GM21619 (cell line): ENCODE data around the gene FABP1.

Experiments
- ATAC-seq: cut with Tn5 transposase; IDR thresholded peaks from one replicate; pipeline ENCODE4 v1.9.1; 2021; ENCODE audit not compliant: unreplicated experiment

Gene FABP1

GRCh38 chr2:88139203-88139702, 11.4 kb upstream of the FABP1 start:
- ATAC-seq = no peak

DNA sequence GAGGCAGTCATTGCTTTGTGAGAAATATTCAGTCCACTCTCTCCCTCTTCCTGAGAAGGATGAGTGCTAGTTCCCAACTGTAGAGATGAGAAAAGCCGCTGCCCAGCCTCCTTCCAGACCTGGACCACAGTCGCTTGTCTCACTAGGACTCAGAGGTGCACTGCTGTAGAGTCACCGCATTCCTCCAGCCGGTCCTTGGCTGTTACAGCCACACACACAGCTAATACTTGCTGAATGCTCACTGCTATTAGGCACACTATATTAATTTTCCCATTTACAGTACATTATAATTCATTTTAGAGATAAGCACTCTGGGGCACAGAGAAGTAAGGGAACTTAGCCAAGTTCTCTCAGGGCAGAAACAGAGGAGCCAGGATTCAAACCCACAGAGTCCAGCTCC, 10.0 kb upstream of the FABP1 start:
- no peak for ATAC-seq

DNA sequence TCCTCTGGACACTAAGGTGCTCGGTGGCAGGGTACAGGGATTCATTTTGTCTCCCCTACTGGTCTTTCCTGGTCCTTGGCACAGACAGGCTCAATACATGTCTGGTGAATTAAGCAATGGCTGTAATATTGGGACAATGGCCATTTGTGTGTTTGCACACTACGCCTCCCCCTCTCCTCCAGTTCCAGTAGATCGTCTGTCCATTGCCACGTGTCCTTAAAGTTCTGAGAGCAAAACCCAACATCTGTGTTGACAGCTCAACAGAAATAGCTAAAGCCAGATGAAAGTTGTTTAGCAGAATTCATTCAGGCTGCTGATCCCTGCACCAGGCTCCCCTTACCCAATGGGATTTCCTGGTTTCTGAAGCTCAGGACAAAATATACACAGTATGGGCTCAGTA, 9.0 kb upstream of the FABP1 start:
- no peak for ATAC-seq

GRCh38 chr2:88133875-88134274, 6.0 kb upstream of the FABP1 start:
- ATAC-seq = no peak

DNA sequence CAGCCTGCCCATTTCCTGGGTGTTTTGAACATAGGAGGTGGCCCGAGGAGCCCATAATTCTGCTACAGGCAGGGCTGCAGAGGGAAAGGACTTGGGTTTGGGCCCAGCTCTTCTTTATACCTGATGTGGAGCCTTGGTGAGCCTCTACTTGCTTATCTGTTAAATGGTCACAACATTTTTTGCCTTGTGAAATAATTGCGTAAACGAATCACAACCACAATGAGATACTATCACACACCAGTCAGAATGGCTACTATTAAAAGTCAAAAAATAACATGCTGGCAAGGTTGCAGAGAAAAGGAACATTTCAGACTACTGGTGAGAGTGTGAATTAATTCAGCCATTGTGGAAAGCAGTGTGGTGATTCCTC, 4.1 kb upstream of the FABP1 start:
- no peak for ATAC-seq

DNA sequence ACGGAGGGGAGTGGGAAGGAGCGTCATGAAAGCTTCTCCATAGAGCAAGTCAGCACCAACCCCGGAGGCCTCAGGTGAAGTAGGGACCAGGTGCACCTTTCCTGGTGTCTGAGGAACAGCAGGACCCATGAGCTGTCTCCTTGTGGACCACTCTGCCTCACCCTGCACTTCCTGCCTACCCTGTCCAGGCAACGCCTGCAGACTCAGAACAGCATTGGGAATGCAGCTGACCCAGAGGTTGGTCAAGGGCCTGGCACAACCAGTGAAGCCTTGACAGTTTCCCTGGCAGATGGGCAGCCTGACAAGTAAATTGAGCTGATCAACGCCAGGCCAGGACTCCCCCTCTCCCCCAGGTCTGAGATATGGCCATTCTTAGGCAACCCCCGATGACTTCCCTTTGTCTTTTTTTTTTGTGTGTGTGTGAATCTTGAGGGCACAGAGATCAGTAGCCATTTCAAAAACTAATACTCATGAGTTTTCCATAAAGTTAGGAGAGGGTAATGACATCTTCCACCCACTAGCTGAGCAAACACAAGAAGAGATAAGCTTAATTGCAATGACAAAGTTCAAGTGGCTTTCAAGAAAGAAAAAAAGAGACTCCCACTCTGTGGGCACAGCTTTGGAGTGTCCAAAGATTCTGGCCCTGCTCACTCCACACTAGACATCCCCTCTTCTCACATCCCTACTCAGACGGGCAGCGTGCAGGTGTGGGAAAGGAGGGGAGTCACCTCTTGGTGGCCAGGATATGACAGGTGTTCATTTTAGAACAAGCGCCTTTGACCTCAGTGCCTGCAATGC, 3.5 kb upstream of the FABP1 start:
- no peak for ATAC-seq

DNA sequence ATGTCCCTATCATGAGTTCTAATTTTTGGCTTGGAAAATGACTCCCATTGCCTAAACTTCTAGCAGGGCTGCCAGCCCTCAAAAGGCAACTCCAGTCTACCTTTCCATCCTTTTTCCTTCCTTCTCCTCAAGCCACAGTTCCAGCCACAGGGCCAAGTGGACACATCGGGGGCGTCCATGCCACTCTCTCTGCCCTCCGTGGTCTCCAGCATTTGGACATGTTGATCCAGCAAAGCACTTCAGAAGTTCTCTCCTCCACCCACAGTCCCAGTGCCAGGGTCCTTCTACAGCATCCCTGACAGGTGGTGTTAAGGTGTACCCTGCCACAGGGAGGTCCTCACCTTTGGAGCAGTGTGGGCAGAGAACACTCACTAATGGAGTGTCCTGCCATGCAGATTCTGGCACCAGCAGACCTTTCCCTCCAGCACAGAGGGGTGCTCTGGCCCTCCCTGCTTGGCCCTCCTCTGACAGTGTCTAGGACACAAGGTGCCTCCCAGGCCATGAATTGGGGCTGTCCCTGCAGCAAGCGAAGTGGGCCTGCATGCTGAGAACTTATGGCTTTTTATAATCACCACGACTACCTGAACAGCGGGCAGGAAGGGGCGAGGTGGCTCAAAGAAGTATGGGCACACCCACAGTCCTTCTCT, 1.6 kb upstream of the FABP1 start:
- ATAC-seq = no peak

GRCh38 chr2:88128654-88129312, 921 bp upstream of the FABP1 start:
- ATAC-seq = no peak

DNA sequence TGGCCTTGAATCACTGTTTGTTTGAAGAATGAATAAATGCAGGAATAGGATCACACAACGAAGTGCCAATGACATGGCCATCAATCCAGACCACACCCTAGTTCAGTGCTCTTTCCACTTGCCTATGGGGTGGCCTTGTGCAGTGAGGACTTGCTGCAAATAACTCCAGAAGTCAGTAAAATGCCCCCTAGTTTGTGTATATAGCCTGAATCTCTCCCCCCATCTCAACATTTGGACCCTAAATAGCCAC, 299 bp downstream of the FABP1 start:
- no peak for ATAC-seq

GRCh38 chr2:88126772-88127637, 857 bp downstream of the FABP1 start:
- ATAC-seq = no peak

- no peak for ATAC-seq
Measured at GRCh38 chr2:88125924-88126771, 1.7 kb downstream of the FABP1 start.

- ATAC-seq = no peak
Measured at GRCh38 chr2:88125344-88125923, 2.4 kb downstream of the FABP1 start.

DNA sequence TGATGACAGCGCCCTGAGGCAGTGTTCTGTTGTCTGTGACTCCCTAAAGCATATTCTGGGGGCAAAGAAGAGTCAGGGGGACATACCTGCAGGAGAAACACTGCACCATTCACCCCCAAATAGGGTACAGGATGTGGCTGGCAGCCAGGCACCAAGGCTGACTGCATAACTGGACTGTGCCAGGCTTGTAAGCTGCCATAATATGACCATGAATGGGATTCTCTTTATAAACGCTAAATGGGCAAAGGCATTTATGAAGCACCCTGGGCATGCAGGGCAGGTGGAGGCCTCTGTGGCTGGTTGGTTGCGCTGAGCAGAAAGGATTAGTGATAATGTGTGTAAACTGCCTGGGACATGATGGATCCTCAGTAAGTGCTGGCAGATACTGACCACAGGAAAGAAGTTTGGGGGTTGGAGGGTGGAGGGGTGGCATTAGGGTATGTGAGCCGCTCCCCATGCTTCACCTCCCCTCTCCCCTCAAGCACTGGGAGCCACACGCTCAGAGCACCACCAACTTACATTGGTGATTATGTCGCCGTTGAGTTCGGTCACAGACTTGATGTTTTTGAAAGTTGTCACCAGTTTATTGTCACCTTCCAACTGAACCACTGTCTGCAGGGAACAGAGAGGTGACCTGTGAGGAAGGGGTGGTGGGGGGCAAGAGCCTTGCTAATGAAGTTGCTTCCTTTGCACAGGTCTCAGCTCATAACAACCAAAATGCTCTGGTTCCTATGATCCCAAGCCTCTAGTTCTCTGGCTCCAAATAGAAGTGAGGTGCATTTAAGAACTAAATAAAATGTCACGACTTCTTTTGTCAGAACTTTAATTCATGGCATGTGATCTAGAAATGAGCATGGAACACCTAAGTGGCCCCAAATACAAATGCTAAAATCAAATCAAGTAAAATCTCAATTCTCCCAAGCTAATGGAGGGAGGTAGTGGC, 3.6 kb downstream of the FABP1 start:
- no peak for ATAC-seq

DNA sequence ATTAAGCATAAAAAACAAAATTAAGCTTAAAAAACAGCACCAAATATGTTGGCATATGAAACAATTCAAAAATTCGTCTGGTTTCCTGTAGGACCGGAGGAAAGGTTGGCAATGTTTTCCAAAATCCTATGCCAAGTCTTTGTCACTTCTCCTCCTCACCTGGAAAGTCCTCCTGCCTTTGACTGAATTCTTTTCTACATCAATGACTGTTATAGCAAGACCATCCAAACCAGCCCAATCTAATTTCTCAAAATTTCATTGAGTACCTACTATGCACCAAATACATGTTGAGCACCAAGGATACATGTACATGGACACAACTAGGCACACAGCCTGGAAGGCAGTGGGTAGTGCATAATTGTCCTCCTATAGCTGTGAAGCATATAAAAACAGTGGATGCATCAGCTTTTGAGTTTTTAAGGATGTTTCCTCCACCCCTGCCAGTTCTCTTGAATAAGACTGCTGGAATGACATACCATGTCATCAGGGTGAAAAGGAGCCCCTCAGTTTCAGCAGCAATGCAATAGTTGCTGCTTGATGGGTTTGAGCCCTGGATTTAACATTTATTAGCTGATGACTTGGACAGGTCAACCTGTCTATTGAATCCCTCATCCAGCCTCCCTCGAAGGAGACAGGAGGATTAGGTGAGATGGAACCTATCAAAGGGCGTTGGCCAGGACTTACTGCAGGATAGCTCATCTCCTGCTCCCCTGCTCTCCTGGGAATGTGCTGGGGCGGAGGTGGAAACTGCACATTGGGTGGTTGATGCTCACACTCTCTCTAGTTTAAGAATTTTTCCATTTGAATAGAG, 4.5 kb downstream of the FABP1 start:
- no peak for ATAC-seq

DNA sequence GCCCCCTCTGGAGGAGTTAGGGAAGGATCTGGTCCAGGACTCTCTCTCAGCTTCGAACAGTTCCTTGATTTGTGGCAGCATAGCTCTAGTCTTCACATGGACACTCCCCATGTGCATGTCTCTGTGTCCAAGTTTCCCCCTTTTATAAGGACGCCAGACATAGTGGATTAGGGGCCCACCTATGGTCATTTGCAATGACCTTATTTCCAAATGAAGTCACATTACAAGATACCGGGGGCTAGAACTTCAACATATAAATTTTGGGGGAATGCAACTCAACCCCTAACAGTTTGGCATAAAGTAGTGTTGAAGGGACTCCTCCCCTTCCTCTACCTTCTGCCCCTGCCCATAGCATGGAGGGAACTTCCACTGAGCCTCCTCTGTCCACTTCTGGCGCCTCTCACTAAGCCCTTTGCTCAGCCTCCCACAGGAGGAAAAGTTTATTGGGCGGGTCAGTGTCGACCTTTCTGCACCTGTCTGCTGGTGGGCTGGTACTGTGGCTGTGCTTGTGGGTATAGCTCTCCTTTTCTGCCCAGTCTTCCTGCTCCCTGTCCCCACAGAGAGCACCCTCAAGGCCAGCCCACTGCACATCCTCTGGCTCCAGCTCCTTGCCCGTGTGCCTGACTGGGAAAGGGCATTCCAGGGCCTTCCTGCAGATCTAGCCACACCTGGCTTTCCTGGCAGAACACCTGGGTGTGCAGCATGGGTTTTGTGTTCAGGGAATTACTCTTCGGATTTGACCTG, 5.5 kb downstream of the FABP1 start:
- ATAC-seq = no peak

- ATAC-seq = no peak
Measured at GRCh38 chr2:88121678-88122077, 6.2 kb downstream of the FABP1 start.

GRCh38 chr2:88117973-88118372, 9.9 kb downstream of the FABP1 start:
- no peak for ATAC-seq
